HG03045 (cell line): ENCODE measurements around the gene SOCS1.
"Not testable (repeated sequence)": the region's sequence is repeated elsewhere in the genome, so short reads cannot be mapped to it uniquely, and the experiment has no call there.

ENCODE experiments used
- ATAC-seq: cut with Tn5 transposase; IDR thresholded peaks from one replicate; pipeline ENCODE4 v1.9.1; 2021; ENCODE audit warnings: mild to moderate bottlenecking, moderate library complexity; ENCODE audit not compliant: unreplicated experiment

Gene SOCS1

GRCh38 chr16:11255737-11256660, at the start of gene SOCS1:
Gene SOCS1, minus strand, starts transcription at chr16:11256204. Its CDS starts 726 bp downstream, at chr16:11255478.
- ATAC-seq, result peak; percentile 56

GRCh38 chr16:11303405-11304138, 47.6 kb upstream of the SOCS1 start:
- ATAC-seq, result no peak

DNA sequence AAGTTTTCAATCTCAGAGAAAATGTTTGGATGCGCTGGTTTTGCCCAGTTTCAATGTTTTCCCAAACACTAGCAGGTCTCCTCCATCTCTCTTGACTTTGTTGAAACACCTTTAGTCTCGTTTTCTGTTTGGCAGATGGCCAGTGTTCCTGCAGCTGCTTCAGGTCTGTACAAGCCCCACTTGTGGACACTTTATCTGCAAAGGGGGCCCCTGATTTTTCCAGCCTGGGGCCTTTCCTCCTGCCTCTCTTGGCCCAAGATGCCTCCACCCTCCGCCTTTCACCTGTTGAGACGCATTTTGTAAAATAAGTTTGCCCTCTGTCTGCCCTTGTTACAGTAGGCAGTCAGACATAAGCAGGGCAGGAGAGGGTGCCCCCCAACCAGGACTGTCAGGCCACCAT, 47.0 kb upstream of the SOCS1 start:
- no peak for ATAC-seq

DNA sequence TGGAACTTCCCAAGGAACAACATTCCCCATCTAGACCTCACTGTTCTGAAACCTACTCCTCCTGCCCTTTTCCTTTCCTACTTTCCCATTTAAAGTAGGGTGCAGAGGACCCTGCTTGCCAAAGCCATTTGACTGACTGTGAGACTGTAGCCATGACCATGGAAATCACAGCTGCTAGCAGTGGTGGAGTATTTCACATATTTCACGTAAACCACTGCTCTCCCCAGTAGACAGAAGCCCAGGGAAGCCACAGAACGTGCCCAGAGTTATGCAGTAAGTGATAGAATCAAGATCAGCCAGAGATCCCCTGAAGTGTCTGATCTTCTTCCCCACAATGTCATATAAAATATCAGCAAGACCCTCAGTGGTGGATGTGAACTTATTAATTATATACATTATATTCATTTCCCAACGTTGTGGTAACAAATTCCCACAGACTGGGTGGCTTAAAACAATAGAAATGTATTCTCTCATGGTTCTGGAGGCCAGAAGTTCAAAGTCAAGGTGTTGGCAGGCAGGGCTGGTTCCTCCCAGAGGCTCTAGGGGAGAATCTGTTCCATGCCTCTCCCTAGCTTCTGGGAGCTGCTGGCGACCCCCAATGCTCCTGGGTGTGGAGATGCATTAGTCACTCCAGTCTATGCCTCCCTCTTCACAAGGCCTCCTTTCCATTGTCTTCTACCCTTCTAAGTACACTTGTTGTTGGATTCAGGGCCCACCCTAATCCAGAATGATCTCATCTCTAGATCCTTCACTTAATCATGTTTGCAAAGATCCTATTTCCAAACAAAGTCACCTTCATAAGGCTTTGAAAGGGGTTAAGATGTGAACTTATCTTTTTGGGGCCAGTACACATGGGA, 45.9 kb upstream of the SOCS1 start:
- ATAC-seq, result no peak

DNA sequence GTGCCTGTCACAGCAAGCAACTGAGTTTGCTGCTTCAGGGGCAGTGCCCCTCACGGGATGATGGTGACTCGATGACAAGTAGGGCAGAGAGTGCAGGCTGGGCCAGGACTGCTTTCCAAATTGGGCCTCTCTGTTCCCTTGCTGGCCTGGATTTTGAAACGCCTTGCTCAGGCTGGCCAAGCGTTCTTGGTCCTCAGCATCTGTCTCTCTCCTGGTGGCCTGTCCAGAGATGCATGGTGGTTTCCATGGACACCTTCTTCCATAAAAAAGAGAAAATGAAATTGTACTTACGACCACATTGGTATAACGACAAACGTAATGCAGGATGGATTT, 44.5 kb upstream of the SOCS1 start:
- ATAC-seq, result no peak

- ATAC-seq, result no peak
These were observed 44.0 kb upstream of the SOCS1 start for GRCh38 chr16:11299865-11300559.

DNA sequence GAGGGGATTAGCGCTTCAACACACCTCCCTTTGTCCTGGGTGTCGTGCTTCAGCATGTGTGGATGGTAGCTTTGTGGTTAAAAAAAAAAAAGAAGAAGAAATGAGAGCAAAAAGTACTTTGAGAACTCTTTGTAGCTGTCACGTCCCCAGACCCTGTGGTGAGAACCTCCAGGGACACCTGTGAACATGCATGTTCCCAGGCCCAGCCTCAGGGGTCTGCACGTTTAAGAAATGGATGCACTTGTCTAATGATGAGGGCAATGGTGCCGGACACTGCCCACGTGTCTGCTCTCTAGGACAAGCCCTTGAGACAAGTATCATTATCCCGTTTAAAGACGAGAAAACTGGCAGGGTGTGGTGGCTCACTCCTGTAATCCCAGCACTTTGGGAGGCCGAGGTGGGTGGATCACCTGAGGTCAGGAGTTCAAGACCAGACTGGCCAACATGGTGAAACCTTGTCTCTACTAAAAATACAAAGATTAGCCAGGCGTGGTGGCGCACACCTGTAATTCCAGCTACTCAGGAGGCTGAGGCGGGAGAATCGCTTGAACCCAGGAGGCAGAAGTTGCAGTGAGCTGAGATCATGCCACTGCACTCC, 43.0 kb upstream of the SOCS1 start:
- not testable (repeated sequence) for ATAC-seq

- ATAC-seq, result no peak
These were observed 42.3 kb upstream of the SOCS1 start for GRCh38 chr16:11298143-11298900.

DNA sequence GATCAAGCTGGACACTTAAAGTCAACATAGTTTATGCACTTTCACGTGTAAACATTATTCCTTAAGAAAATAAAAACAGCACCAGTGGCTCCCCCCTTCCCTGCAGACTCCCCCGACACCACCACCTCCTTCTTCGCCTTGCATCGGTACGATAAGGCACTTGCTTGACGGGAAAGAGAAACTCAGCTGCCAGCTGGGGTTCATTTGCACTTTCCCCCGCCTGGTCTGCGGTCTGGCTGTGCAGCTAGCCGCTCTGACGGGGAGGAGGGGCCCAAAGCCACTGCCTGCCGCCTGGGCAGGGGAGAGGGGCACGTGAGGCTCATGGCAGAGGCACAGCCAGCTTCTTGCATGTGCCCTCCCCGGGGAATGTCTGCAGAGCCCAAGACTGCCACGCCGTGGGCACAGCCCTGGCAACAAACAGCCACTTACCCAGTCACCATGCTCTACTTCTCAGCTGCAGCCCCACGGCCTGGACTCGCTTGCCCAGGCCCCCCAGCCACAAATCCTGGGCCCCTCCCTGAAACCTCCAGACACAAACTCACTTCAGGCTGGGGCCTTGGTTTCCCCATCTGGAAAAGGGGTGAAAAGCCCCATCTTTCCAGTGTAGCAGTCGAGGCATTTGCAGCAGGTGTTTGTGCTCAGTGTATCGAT, 41.6 kb upstream of the SOCS1 start:
- peak; percentile 76 for ATAC-seq

DNA sequence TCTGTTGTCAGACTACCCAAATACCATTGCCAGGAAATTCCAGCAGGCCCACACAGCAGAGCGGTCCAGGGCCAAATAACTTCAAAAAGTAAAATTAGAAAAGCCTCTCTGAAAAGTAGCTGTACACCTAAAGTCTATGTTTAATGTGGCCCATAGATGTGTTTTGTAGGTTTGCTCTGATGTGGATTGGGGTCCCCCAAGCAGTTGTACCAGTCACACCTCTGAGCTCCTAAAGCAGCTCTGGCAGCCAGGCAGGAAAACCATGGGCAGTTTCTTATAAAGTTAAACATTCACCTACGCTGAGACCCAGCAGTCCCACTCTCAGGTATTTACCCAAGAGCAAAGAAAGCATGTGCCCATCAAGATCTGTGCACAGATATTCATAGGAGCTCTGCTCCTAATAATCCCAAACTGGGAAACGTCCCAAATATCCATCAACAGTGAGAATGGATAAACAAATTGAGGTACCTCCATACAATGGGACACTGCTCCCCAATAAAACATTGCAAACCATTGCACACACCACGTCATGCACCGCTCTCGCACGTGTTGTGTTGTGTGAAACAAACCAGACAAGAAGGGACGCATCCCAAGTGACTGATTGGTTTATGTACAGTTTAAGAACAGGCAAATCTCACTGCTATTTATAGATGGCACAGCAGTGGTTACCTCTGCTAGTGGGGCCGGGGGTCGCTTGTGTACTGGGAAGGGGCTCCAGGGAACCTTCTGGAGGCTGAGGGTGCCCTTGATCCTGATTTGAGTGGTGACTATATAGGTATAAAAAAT, 40.9 kb upstream of the SOCS1 start:
- no peak for ATAC-seq

DNA sequence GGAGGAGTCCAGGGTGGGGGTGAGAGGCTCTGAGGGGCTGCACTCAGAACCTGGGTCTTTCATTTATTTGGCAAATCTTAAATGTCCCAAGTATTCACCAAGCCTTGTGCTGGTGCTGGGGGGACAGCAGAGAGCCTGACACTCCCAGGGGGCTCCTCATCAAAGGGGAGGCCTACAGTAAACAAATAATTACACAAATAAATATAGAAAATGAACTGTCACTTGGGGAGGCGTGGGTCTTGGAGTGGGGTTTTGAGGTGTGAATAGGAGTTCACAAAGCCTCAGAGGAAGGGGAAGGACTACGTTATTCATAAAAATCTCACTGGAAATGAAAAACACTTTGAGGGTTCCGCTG, 40.3 kb upstream of the SOCS1 start:
- ATAC-seq, result no peak

DNA sequence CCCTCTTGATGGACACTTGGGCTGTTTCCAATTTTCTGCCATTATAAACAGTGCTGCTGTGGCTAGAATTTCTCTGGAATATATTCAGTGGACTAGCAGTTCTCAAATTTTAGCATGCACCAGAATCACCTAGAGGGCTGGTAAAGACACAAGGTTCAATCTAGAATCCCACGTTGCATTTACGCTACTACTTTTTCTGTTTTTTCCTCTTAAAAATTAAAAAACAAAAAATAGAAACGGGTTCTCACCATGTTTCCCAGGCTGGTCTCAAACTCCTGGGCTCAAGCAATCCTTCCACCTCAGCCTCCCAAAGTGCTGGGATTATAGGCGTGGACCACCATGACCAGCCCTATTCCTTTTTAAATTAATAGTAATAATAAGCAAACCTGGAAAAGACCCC, 39.7 kb upstream of the SOCS1 start:
- ATAC-seq, result no peak

GRCh38 chr16:11292076-11292748, 36.2 kb upstream of the SOCS1 start:
- ATAC-seq, result no peak

- ATAC-seq, result no peak
These were observed 35.2 kb upstream of the SOCS1 start for GRCh38 chr16:11291091-11291703.

DNA sequence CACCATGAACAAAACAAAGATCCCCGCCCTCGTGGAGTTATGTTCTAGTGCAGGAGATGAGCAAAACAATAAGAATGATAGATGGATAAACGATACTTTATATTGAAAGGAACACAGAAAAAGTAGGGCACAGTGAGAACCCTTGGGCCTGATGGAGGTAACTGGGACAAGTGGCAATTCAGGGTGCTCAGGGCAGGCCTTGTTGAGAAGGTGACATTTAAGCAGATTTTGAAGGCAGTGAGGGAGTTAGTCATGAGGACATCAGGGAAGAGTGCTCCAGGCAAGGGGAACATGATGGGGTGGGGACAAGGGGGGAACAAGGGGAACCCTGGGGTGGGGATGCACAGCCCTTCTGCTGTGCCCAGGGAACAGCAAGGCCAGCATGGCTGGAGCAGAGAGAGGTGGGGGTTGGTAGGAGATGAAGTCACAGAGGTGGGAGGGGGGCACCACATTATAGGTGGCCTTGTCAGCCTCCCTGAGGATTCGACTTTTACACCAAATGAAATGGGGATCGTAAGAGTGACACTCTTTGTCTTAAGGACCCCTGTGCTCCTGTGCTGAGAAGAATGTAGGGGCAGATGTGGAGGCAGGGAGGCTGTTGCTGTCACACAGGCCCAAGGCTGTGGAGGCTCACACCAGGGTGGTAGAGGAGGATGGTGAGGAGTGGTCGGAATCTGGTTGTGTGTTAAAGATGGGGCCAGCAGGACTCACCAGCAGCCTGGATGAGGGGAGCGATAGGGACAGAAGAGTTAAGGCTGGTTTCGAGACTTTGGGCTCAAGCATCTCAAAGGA, 34.3 kb upstream of the SOCS1 start:
- no peak for ATAC-seq

- not testable (repeated sequence) for ATAC-seq
These were observed 33.7 kb upstream of the SOCS1 start for GRCh38 chr16:11289696-11290095.

DNA sequence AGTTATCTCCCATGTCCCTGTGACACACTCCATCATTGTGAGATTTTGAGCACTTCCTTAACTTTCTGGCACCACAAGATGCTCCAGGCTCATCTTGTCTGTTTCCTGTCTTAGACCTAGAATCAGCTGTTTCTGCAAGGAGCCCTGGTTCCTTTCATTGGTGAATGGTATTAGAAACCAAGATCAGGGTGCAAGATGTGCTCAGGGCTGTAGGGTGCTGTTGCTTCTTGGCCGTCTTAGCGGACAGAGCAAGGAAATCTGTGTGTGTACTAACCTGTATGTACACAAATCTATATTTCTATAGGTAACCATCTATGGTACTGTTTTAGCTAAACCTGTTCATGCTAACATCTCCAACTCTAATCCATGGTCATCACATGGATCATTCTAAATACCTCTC, 33.2 kb upstream of the SOCS1 start:
- ATAC-seq, result no peak
